Endothelial cell of umbilical vein (primary cell): ENCODE measurements around the gene PTGFRN. TPM values are rescaled to one million over a fixed set of nuclear protein-coding genes. Genes with fewer than 3 reads are reported as not detected.

Experiments used
- BruUV-seq: library from RNA; stranded (reverse); fragments of 400-500 nt; replicated peaks from 2 replicates; lab custom pipeline; 2021; lab: Mats Ljungman, UMichigan
- CTCF ChIA-PET: fragments of 300-600, 350-600 bp; sonication (Branson Sonifier 250); formaldehyde crosslinking; loops from one replicate; lab custom pipeline; 2021; ENCODE audit warnings: antibody characterized with exemption, inconsistent platforms; lab: Charles Lee
- POLR2A ChIA-PET: fragments of 300-600, 350-600 bp; sonication (Branson Sonifier 250); formaldehyde crosslinking; loops from one replicate; lab custom pipeline; 2021; ENCODE audit warnings: antibody characterized with exemption, inconsistent platforms; lab: Charles Lee
- DNase-seq: peaks from one replicate; pipeline ENCODE4 v3.0.0-alpha.2; 2011; ENCODE audit warnings: low read depth, low spot score
- FAIRE-seq: peaks from 2 replicates; lab custom pipeline; 2011; peaks lifted over from hg19 to GRCh38; lab: Jason Lieb, UNC
- H2AFZ ChIP-seq: 2 replicates; pipeline ENCODE4 v1.6.0; 2012; ENCODE audit warnings: low read depth, low read length, control low read depth, inconsistent platforms
- H3K27ac ChIP-seq: 2 replicates; pipeline ENCODE4 v1.5.1; 2011; ENCODE audit warnings: low read depth, mild to moderate bottlenecking, control low read depth, low read length, moderate library complexity; ENCODE audit not compliant: insufficient read depth
- H3K27me3 ChIP-seq, 2 experiments: 2 replicates each; pipeline versions ENCODE4 v1.6.0 to v1.6.1; 2011; ENCODE audit warnings: low read length in 2 of 2, mixed read lengths in 1 of 2; ENCODE audit not compliant: control insufficient read depth in 2 of 2, insufficient read depth in 2 of 2
- H3K36me3 ChIP-seq, 2 experiments: 2 replicates in 1 of 2; 3 replicates in 1 of 2; pipeline ENCODE4 v1.5.1; 2011; ENCODE audit warnings: low read length in 2 of 2, mild to moderate bottlenecking in 1 of 2, moderate library complexity in 1 of 2; ENCODE audit not compliant: control insufficient read depth in 2 of 2, insufficient read depth in 2 of 2; ENCODE audit errors: extremely low read depth in 1 of 2
- H3K4me1 ChIP-seq: 3 replicates; pipeline ENCODE4 v1.5.1; 2011; ENCODE audit warnings: mild to moderate bottlenecking, low read length; ENCODE audit not compliant: control insufficient read depth, insufficient read depth; ENCODE audit errors: extremely low read depth
- H3K4me2 ChIP-seq: 2 replicates; pipeline ENCODE4 v1.6.1; 2011; ENCODE audit warnings: low read length, control low read depth, mixed read lengths; ENCODE audit not compliant: insufficient read depth
- H3K4me3 ChIP-seq, 3 experiments: fragments of 200-600 bp in 1 of 3; sonication (generic), shearing (Covaris generic) in 1 of 3; replicated peaks in 1 of 3; 2 replicates each; pipeline ENCODE4 v1.5.1; 2011 to 2016; ENCODE audit warnings: control low read depth in 3 of 3, low read length in 3 of 3, mild to moderate bottlenecking in 2 of 3, inconsistent platforms in 1 of 3, low read depth in 1 of 3, moderate library complexity in 1 of 3; ENCODE audit not compliant: insufficient read depth in 1 of 3
- H3K79me2 ChIP-seq: 2 replicates; pipeline ENCODE4 v1.6.0; 2012; ENCODE audit warnings: low read length, inconsistent platforms; ENCODE audit not compliant: control insufficient read depth, insufficient read depth
- H3K9ac ChIP-seq: replicated peaks from 2 replicates; pipeline ENCODE3; 2011; ENCODE audit warnings: low read length, control low read depth; ENCODE audit not compliant: insufficient read depth; ENCODE audit errors: extremely low read depth
- H3K9me1 ChIP-seq: replicated peaks from 3 replicates; pipeline ENCODE4 v1.6.0; 2011; ENCODE audit warnings: mild to moderate bottlenecking, low read length; ENCODE audit not compliant: control insufficient read depth, insufficient read depth; ENCODE audit errors: extremely low read depth
- H3K9me3 ChIP-seq: replicated peaks from 2 replicates; pipeline ENCODE4 v1.5.1; 2012; ENCODE audit warnings: low read length, inconsistent platforms; ENCODE audit not compliant: control insufficient read depth, insufficient read depth
- H4K20me1 ChIP-seq: replicated peaks from 2 replicates; pipeline ENCODE3; 2011; ENCODE audit warnings: mild to moderate bottlenecking, low read length; ENCODE audit not compliant: control insufficient read depth, insufficient read depth; ENCODE audit errors: extremely low read depth
- CTCF ChIP-seq, 2 donors: IDR thresholded peaks; 1 replicate in 1 of 2; 2 replicates in 1 of 2; pipeline ENCODE4 v1.5.1; 2011; ENCODE audit warnings: low read length in 2 of 2, mild to moderate bottlenecking in 2 of 2, moderate library complexity in 2 of 2, control low read depth in 1 of 2, inconsistent platforms in 1 of 2, low read depth in 1 of 2; ENCODE audit not compliant: insufficient read depth in 1 of 2; ENCODE audit errors: extremely low read depth in 1 of 2
- EZH2 ChIP-seq: IDR thresholded peaks from 2 replicates; pipeline ENCODE4 v1.6.1; 2012; ENCODE audit warnings: borderline replicate concordance, low read depth, mild to moderate bottlenecking, moderate library complexity, low read length, inconsistent platforms; ENCODE audit not compliant: severe bottlenecking
- FOS ChIP-seq: IDR thresholded peaks from 2 replicates; pipeline ENCODE4 v1.6.1; 2011; ENCODE audit warnings: mild to moderate bottlenecking, low read length, moderate library complexity, borderline replicate concordance; ENCODE audit not compliant: insufficient read depth
- GATA2 ChIP-seq: IDR thresholded peaks from 2 replicates; pipeline ENCODE4 v1.7.0; 2011; ENCODE audit warnings: low read depth, mild to moderate bottlenecking, moderate library complexity, mixed read lengths, low read length; ENCODE audit not compliant: insufficient read length, insufficient read depth
- JUN ChIP-seq: IDR thresholded peaks from 2 replicates; pipeline ENCODE4 v1.6.1; 2011; ENCODE audit warnings: borderline replicate concordance, low read depth; ENCODE audit not compliant: insufficient read length, insufficient read depth
- MAX ChIP-seq: IDR thresholded peaks from 2 replicates; pipeline ENCODE4 v1.6.1; 2011; ENCODE audit not compliant: insufficient read depth, insufficient read length
- MYC ChIP-seq: IDR thresholded peaks from one replicate; pipeline ENCODE4 v1.6.1; 2011; ENCODE audit warnings: mild to moderate bottlenecking, low read depth, low read length
- POLR2A ChIP-seq: IDR thresholded peaks from 2 replicates; pipeline ENCODE4 v1.6.1; 2012; ENCODE audit warnings: low read depth, mild to moderate bottlenecking, control low read depth, low read length
- POLR2AphosphoS5 ChIP-seq: IDR thresholded peaks from 2 replicates; pipeline ENCODE4 v1.6.1; 2012; ENCODE audit warnings: low read depth, mild to moderate bottlenecking, control low read depth, low read length, moderate library complexity; ENCODE audit not compliant: insufficient read depth
- dilution Hi-C: fragments of 300-500 bp; cut with MboI; formaldehyde crosslinking; loops from one replicate; pipeline ENCODE4 v1.15.0; 2019; ENCODE audit warnings: low sequenced_read_pairs; ENCODE audit not compliant: extremely low pct_ligation_motif_present
- intact Hi-C: fragments of 100-400 bp; cut with micrococcal nuclease; formaldehyde crosslinking; loops from one replicate; pipeline ENCODE4 v1.10.0; 2022
- polyA plus RNA-seq, 4 experiments: library from polyadenylated mRNA; depleted of rRNA in 3 of 4; stranded (reverse) in 3 of 4; unstranded in 1 of 4; fragments of >200 nt; gene quantifications; 2 replicates each; pipeline versions ENCODE4 v1.2.1 to v1.2.3, GENCODE V29; 2011 to 2012; ENCODE audit warnings: missing spikeins in 1 of 4
- total RNA-seq: library from RNA; stranded (reverse); gene quantifications from 2 replicates; pipeline ENCODE4 v1.2.3, GENCODE V29; 2021

PTGFRN gene
- total and polyA plus RNA-seq, 2 donors (not counting 3 experiments of a cell fraction or from before 2014, with no cell fraction given): 39.6 to 60.7 TPM

DNA sequence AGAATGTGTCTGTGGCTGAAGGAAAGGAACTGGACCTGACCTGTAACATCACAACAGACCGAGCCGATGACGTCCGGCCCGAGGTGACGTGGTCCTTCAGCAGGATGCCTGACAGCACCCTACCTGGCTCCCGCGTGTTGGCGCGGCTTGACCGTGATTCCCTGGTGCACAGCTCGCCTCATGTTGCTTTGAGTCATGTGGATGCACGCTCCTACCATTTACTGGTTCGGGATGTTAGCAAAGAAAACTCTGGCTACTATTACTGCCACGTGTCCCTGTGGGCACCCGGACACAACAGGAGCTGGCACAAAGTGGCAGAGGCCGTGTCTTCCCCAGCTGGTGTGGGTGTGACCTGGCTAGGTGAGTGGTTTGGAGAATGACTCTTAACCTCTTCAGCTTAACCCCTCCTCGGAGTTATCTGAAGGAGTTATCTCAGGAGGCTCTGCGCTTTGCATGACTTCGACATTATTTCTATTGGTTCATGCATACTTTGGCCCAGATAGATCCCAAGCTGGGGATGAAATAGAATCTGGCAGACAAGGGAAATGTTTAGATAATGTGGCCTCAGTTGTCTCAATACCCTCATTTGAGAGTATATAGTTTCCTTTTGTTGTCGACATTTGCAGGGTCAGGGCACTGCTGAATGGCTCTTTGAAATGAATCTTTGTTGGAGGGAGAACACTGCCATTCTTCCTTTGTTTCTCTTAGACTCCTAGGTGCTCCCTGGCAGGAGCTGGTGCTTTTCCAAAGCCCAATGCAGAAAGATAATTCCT, 39.7 kb downstream of the PTGFRN start:
- Histone ChIP-seq H3K4me3 (no peak overlapping the region), H2AFZ (no peak overlapping the region), H3K36me3 (peaks cover 0 to 4% of the 10 kb centered on the region in 2 experiments), H4K20me1 (no peaks in the 10 kb centered on the region), H3K79me2 (no peaks in the 10 kb centered on the region), H3K4me2 (no peak overlapping the region), H3K9me1 (no peaks in the 10 kb centered on the region), H3K4me1 (peaks cover 15% of the 10 kb centered on the region), H3K27ac (no peak overlapping the region), H3K9ac (no peak overlapping the region), H3K27me3 (no peaks in the 10 kb centered on the region), H3K9me3 (no peaks in the 10 kb centered on the region)
- intact Hi-C loops (no loop called here), dilution Hi-C loops (no loop called here)
- TF ChIP-seq MYC (no peak), FOS (no peak), GATA2 (no peak), CTCF (IDR thresholded peaks at IDR 0.05; ENCODE audit: extremely low read depth in 1 of 2, insufficient read depth in 1 of 2, low read depth in 1 of 2, low read length in 2 of 2) (no peak), POLR2A (no peak), POLR2AphosphoS5 (no peak), MAX (no peak), JUN (no peak), EZH2 (no peak)
- POLR2A ChIA-PET: no interaction called here
- FAIRE-seq (no peak), DNase-seq (no peak)
- CTCF ChIA-PET: interaction anchor here (1.0 kb wide), 1 partner anchor 185 kb away, joined by 3 read pairs; no protein-coding TSS in a partner anchor
- no TSS peak for BruUV-seq
